T-helper 22 cell (primary cell): Measurements from ENCODE around the gene USP30.

Source experiments
- DNase-seq: peaks from one replicate; pipeline ENCODE4 v3.0.0-alpha.2; 2020; ENCODE audit warnings: low read depth

Gene USP30

DNA sequence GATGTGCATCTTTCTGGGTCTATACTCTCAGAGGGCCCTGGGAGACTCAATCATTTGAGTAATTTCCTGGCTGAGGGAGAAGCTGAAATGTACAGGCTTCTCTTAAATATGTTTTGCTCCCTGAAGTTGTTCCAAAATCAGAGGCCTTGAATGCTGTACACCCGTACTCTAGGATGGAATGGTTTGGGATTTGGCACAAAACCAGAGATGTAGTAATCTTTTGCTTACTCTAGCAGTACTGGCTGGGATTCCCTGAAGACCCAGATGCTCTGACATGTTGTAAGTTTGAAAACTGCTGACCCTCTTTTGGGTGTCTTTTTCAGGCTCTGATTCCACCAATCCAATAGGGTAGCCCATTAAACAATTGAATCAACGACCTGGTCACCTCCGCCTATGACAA is 74.4 kb downstream of the USP30 start:
- DNase-seq = no peak

DNA sequence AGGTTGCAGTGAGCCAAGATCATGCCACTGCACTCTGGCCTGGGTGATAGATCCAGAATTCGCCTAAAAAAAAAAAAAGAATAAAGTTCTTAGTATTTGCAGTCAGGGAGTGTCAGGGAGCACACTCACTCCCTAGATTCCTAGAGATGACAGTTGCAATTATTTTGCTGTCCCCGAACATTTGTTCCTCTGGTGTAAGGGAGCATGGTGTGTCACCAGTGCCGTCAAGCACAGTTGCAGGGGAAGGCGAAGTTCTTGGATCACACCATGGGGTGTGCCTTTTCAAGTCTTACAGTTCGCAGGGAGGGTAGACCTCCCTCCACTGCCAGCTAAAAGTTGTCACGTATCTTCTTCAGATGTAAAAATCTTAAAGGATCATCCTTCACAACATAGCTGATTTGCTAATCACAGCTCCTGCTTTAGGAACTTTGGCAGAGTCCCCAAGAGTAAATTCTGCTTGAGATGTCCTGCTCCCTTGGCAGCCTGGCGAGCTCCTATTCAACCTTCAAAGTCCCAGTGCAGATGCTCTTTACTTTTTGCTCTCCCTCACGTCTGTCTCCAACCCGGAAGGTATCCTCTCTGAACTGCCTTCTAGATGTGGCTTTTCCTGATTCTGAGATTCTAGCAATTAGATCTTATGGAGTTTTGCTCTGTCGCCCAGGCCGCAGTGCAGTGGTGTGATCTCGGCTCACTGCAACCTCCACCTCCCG is 75.3 kb downstream of the USP30 start:
- no peak for DNase-seq

DNA sequence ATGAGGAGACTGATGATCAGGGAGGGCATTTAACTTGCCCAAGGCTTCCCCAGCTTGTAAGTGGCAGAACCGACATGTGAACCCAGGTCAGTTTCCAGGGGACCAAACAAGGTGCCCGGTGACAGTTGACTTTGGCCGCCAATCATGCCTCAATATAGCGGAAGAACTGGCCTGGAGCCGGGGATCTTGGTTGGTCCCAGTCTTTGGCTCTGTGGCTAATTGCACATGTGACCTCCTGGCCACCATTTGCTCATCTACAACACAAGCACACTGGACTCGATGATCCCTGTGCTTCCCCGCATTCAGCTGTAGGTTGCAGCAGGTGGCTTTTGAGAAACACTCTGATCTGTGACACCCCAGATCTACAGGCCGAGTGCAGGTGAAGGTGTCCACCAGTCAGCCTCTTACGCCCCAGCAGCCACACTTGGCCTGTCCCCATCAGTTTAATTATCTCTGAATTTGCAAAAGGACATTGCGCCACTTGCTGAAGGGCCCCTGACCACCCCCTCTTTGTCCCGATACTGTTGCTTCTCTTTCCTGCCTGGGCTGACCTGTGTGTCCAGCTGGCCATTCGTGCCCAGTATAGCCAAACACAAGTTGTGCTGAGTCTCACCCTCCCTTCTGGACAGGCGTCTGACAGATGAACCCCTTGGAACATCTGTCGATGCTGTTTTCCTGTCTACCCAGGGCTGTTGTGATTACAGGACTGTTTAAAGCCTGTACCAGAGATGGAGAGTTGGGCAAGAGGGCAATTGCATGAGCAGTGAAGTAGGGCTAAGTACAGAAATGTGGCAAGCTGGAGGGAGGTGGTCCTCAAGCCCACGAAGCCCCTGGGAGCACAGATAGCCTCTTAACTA is 78.1 kb downstream of the USP30 start:
- DNase-seq = no peak

DNA sequence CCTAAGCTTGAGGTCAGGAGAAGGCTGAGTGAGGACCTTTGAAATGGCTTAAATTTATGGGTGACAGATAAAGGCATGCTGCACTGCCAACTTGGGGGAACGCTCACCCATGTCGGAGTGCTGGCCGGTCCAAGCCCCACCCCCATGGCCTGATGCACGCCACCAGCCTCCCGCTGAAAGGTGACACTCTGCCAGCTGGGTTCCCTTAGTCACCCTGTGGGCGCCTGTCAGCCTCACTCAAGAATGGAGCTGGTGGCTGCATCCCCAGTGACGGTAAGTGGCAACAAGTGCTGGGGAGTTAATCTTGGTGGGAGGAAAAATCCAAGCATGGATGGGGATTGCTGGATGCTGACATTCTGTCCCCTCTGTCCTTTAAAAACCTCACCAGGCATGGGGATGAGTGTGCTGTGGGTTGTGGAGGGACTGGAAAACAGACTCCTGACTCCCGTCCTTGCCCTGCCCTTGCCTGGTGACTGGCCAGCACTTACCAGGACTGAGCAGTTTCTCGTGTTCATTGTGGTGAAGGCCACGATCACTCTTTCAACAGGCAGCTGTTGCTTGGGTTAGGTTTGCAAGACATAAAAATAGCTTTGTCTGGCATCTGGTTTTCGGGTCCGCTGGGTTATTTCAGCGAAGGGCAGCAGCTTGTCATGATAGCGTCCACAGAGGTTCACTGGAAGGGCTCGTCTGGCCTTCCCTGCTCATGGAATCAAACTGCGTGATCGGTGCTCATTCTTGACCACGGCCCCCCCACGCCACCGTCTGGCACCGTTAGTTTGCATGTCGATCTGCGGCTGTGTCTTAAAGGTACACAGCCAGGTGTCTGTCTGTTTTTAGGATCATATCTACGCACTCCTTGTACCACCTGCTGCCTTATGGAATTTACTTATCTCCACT is 79.0 kb downstream of the USP30 start:
- DNase-seq = no peak

DNA sequence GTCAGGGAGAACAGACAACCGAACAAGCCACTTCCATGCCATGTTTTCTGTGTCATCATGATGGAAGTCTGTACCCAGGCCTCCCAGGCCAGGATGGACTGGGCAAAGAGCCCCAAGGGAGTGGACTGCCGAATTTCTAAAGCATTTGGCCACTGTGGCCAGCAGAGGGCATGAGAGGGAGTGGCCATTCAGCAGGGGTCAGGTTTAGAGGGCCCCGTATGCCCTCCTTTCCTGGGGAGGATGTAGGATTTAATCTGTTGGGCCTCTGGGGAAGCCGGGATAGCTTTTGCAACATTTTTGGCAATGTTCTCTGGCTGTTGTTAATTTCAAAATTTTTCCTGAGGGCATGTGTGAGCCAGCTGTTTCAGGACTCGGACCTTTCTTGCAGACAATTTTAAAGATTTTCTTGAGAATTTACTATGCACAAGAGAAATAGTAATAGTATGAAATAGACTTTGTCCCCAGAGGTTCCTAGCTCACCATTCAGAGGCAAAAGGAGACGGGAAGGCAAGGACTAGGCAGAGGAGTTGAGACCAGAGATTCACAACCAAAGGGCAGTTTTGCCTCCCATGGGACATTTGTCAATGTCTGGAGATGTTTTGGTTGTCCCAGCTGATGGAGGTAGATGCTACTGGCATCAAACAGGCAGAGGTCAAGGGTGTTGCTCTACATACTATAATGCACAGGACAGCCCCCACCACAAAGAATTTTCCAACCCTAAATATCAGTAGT is 82.0 kb downstream of the USP30 start:
- no peak for DNase-seq

DNA sequence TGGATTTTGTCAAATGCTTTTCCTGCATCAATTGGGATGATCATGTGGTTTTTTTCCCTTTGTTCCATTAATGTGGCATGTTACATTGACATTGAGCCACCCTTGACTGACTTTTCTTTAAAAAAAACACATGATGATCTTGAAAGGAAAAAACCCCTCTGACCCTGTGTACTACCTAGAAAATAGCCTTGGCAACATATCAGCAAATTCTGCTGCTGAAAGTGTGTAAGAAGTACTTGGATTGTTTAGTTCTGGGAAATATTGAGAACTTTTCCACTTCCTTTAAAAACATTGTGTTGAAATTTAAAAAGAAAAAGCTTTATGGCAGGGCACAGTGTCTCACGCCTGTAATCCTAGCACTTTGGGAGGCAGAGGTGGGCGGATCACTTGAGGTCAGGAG is 84.7 kb downstream of the USP30 start:
- no peak for DNase-seq
